HG03457 (cell line): ENCODE results near the gene TBK1.
"Not testable (repeated sequence)": the region's sequence is repeated elsewhere in the genome, so short reads cannot be mapped to it uniquely, and the experiment has no call there.

Source experiments
- ATAC-seq: cut with Tn5 transposase; IDR thresholded peaks from one replicate; pipeline ENCODE4 v1.9.1; 2021; ENCODE audit warnings: moderate number of reproducible peaks; ENCODE audit not compliant: unreplicated experiment

Gene TBK1

DNA sequence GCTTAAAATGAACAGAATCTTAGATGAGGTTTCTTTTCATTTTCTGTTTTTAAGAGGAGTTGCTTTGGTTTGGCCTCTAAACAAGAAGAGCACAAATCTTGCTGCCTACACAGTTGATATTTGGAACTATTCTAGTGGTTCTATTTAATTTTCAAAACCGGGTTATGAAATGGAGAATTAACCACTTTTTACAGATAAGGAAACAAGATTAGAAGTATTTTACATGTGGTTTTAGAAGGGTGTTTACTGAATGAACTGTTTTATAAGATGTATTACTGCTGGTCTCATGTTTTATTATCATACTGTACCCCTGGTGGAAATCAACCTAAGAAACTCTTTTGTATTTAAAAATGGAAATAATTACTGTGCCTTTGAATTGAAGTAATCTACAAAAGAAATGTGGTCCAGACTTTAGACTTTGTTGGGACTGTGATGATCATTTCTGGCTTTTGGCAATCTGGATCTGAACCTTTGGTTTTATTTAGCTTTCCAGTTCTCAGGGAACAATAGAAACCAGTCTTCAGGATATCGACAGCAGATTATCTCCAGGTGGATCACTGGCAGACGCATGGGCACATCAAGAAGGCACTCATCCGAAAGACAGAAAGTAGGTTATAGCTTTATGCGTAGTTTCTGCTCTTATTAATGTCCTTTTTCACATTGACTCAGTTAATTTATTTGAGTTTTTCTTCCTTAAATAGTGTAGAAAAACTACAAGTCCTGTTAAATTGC lies 43.2 kb downstream of the TBK1 start:
- ATAC-seq, result no peak

DNA sequence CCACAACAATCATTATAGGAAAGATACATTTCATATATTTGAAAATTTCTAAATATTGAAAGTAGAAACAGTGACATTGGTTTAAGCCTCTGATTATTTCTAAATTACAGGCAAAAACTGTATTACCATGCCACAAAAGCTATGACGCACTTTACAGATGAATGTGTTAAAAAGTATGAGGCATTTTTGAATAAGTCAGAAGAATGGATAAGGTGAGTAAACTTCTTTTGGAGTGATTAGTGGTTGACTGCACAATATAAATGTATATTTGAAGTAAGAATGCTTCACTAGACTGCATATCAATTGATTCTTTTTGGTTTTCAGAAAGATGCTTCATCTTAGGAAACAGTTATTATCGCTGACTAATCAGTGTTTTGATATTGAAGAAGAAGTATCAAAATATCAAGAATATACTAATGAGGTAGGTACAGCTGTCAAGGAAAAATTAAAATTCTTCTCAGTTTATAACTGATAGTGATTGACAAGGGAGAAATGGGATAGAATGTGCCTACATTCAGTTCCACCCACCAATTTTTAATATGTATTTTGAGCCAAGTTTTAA lies 45.0 kb downstream of the TBK1 start:
- ATAC-seq, result no peak

DNA sequence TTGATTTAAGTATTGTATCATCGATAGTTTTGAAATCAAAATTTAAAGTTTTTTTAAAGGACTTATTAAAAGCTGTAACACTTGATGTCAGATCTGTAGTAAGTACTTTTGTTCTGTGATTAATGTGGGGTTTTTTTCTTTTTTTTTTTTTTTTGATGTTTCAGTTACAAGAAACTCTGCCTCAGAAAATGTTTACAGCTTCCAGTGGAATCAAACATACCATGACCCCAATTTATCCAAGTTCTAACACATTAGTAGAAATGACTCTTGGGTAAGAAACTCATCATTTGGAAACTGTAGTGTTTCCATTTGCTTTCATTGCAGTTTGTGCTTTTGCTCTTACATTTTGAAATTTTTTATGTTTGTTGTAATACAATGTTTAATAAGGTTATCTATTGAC lies 45.6 kb downstream of the TBK1 start:
- ATAC-seq, result no peak

DNA sequence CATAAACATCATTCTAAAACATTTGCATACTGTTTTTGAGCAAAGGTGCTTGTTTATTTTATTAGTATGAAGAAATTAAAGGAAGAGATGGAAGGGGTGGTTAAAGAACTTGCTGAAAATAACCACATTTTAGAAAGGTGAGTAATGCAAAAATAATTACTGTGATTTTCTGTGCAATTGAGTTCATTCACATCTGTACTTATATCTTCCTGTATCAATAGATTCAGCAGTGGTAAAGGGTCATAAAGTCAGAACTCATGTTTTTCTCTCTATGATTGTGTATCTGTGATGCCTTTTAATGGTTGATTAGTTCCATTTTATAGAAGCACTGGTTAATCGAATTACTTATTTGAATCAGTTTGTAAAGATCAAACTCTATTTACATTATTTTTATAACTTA lies 46.0 kb downstream of the TBK1 start:
- ATAC-seq, result no peak

DNA sequence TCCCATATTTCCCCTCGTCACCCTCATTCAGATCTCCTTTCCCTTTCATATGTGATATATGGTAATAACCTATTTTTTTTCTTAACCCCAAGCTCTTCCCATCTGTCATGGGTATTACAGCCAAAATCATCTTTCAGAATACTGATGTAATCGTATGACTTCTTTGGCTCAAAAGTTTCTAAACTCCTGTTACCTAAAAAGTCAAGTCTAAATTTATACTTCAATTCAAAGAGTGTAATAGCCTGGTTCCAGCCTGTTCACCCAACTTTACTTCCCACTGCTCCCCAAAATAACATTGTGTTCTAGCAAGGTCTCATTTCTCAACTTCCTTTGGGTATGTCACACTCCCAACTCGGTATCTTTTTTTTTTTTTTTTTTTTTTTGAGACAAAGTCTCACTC lies 48.5 kb downstream of the TBK1 start:
- ATAC-seq, result no peak

DNA sequence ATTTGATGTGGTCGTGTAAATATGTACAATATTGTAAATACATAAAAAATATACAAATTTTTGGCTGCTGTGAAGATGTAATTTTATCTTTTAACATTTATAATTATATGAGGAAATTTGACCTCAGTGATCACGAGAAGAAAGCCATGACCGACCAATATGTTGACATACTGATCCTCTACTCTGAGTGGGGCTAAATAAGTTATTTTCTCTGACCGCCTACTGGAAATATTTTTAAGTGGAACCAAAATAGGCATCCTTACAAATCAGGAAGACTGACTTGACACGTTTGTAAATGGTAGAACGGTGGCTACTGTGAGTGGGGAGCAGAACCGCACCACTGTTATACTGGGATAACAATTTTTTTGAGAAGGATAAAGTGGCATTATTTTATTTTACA lies 49.6 kb downstream of the TBK1 start:
- no peak for ATAC-seq

DNA sequence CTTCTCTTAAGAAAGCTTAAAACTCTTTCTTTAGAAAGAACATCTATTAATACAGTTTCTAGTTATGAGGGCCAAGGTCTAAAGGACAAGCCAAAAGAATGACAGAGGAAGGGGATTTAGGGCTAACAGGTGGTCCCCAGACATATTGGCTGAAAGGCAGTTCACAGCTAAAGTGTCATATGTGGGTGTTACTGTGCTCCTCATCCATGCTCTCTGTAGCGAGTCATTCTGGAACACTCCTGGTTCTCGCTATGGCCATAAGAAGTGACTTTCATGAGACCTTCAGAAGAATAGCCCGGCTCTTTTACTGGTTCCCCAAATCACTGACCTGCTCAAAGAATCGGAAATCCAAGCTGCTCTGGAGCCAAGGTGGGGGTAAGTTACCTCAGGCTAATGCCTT lies 55.0 kb downstream of the TBK1 start:
- no peak for ATAC-seq

DNA sequence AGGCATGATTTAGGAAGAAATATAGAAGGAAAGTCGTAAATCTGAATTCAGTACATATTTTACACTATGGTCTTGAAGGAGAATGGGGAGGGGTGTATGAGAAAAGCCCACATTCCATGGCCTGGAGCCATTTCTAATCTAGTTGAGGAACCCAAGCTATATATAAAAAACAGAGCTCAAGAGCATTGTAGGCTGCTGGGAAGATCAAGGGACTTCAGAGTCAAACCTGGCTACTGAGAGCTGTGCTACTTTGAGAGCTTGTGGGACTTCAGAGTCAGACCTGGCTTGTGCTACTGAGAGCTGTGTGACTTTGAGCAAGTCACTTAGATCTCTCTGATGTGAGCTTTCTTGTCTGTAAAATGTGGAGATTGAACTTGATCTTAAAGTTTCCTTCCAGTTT lies 58.7 kb downstream of the TBK1 start:
- no peak for ATAC-seq

DNA sequence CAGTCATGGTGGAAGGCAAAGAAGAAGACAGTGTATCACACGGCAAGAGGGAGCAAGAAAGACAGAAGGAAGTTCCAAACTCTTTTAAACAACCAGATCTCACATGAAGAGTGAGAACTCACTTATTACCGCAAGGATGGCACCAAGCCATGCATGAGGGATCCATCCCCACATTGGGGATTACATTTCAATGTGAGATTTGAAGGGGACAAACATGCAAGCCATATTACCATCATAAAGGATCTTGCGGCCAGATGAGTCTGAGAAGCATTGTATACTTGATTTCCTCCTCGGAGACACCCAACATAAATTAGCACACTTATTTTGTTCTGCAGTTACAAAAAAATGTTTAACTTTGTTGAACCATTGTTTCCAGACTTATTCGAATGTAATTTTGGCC lies 66.5 kb downstream of the TBK1 start:
- ATAC-seq, result no peak

DNA sequence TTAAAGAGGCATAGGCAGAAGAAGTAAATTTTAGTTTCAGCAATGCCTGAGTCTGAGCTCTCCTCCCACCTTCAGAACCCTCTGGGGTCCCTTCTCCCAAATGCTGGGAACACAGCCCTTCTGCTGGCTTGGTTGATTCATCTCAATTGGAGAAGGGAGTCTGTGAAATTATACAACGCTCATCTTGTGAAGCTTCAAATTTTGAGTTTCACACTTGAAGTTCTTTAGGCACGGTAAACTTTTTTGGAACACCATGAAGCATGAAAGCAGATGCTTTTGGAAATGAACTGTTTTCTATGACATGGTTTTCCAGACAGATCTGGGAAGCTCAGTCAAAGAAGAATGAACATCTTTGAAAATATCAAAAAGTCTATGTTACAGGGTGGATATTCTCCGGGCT lies 69.9 kb downstream of the TBK1 start:
- no peak for ATAC-seq

DNA sequence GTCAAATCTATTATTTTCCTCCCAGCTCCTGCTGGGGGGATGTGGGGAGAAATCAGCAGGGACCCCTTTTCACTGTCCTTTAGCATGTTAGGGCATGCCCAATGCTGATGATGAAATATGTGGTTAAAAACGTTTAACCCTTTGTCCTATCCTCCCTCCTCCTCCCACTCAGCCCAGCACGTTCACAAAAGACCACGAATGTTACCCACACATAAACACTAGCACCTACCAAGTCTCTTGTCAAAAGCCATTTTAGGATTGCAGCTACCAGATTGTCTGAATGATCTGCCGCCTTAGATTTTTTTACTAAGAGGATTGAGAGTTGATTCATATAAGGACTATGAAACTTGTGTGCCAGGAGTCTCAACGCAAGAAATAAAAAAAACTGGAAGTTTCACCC lies 70.4 kb downstream of the TBK1 start:
- ATAC-seq, result no peak

DNA sequence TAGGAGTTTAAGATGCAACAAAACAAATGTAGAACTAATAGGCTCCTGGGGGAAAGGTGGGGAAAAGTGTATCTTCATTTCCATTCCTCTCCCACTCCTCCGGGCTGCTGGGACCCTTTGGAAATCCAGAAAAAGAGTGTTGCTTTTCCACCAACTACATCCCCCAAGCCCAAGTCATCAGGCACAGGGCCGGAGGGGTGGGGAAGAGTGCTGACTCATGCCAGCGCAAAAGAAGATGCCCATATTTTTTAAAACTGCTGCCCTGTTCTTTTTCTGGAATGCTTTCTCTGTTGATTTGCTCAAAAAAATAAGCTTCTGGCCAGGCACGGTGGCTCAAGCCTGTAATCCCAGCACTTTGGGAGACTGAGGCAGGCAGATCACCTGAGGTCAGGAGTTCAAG lies 70.9 kb downstream of the TBK1 start:
- no peak for ATAC-seq

DNA sequence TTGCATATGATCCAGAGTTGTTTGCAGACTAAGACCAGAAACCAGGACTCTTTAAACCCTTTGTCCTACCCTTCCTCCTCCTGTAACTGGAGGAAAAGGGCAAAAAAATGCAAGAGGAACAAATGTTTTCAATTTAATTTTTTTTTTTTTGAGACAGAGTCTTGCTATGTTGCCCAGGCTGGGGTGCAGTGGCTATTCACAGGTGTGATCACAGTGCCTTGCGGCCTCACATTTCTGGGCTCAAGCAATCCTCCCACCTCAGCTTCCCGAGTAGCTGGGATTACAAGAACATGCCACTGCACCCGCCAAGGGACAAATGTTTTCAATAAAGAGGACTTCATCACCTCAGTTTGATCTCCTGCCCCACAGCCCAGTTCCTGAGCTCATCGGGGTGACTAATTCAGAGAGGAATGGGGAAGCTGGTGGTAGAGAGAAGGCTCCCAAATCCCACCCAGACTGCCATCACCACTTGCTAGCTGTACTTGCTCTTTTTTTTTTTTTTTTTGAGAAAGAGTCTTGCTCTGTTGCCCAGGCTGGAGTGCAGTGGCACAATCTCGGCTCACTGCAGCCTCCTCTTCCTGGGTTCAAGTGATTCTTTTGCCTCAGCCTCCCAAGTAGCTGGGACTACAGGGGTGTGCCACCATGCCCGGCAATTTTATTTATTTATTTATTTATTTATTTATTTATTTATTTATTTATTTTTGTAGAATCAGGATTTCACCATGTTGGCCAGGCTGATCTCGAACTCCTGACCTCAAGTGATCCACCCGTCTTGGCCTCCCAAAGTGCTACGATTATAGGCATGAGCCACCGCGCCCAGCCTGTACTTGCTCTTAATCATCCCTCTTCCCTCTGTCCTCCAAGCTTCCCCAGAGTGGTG lies 71.9 kb downstream of the TBK1 start:
- not testable (repeated sequence) for ATAC-seq

DNA sequence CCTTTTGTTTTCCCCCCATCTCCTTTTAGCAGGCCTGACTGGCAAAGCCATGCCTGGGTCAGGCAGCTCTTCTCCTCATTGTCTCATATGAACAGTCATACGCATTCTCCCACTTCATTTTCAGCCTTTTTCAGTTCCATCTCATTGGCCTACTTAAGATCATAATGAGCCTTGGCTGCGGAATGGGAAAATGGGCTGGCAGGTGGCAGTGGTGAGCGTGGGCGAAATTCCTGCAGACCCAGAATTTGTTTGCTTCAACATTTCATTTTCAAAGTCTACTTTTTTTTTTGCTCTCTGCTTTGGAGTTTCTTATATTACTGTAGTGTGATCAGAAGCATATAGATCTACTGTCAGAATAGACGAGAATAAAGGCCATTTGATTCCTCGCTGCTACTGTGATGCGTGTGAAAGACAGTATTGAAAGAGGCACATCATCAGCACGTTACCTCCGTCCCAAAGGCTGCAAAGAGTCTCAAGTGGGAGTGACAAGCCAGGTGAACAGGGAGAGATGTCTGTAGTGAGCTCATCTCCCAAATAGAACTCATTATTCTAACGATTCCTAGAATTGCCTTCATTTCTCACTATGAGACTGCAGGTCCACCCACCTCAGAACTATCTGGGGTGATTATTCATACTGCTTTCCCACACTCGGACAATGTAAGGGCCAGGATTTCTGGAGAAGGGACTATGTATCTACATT lies 73.7 kb downstream of the TBK1 start:
- no peak for ATAC-seq

DNA sequence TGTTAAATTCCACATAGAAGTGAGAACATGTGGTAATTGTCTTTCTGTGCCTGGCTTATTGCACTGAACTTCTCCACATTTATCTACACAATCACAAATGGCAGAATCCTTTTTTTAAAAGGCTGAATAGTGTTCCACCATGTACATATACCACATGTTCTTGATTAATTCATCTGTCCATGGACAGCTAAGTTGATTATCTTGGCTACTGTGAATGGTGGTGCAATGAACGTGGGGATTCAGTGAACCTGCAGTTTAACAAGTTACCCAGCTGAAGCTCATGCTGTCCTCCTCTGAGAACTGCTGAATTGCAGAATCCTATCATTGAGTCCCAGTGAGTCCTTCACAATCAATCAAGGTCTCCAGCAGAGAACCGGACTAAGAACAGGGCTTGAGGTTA lies 74.9 kb downstream of the TBK1 start:
- ATAC-seq, result no peak

DNA sequence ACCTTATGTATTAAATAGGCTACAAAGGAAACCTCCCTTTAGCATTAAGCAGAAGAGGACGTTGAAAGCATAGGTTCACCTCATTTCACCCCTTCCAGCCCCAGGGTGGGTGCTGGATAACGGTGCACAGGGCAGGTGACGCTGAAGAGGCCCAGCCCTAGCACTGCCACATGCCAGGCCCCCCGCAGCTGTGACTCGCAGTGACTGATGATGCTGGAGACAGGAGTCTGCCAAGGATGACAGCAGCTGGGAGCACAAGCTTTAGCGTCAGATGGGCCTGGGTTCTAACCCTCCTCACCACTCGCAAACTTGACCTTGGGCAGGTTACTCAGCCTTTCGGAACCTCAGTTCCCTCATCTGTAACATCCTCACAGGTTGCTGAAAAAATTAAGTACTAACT lies 76.7 kb downstream of the TBK1 start:
- ATAC-seq, result no peak

DNA sequence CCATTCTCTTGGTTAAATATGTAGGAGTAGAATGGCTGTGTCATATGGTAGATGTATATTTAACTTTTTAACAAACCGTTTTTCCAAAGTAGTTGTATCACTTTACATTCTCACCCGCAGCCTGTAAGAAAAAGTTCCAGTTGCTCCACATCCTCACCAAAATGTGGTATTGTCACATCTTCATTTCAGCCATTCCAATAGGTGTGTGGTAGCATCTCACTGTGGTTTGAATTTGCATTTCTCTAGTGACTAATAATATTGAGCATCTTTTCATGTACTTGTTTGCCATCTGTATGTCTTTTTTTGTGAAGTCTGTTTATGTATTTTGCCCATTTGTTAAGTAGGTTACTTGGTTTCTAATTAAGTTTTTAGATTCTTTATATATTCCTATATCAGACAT lies 78.6 kb downstream of the TBK1 start:
- ATAC-seq, result no peak

DNA sequence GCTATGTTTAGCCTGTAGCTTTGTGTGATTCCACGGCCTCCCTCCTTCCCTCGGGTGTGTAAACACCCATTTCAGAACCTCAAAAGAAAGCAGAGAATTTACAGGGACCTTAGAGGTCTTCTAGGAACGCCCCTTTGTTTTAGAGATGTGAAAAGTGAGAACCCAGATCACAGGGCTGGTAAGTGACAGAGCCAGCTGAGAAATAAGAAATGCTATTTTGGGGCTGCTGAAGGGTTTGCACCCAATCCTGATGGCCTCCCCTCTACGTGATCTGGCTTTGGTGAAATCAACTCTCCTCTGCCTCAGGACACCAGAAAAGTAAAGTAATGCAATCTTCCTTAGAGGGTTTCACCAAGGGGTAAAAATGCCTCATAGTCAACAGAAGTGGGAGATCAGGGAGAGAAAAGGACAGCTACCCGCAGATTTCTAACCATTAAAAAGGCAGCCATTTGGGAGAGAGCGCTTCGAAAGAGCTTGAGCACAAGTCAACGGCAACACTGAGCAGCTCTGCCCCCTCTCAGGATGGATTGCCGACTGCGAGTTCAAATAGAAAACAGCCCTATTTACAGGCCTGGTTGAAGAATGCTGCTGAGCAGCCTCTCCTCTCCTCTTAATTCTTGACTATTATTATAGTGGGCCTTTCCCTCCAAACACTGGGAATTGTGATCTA lies 79.9 kb downstream of the TBK1 start:
- ATAC-seq, result no peak

DNA sequence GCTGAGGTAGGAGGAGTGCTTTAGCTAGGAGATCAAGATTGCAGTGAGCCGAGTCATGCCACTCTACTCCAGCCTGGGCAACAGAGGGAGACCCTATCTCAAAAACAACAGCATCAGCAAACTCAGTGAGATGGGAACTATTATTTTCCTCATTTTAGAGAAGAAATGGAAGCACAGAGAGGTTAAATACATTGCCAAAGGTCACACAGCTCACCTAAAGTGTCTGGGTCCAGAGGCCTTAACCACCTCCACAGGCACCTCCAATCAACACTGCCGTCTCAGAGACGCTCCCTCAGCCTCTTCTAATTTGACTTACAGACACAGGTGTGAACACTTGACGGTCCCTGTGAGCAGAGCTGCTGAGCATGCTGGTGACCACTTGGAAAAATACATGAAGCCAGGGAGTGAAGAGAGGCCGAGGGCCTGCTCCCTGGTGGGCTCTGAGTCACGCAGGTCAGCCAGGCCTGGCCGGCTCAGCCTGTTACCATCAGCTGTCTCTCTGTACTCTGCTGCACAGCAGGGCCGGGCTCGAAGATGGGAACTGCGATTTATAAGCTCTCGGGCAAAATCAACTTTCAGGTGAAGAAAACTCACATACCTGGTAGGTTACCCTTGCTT lies 80.9 kb downstream of the TBK1 start:
- no peak for ATAC-seq

DNA sequence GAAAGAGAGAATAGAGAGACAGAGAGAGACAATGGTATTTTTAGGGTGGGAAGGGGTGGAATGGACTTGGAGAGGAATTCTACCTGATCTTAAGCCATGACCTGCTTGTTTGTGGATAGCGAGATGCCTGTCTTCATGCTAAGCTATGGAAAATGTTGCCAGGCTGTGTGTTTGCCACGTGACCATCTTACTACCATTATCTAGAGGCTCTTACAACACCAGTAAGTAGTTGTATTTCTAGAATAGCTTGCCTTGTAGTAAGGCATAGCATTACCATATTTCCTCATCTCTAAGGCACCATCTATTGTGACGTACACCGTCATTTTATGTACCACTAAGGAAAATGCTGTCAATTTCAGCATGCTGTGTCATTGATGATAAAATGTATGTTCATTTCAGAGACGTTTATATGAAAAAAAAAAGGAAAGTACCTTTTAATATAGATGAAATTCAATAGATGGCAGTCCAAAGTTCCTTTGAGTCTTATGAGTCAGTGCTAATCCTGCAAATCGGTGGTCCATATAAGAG lies 82.8 kb downstream of the TBK1 start:
- no peak for ATAC-seq
